ENCODE measurements around the gene OR10A4. TPM values are rescaled to one million over a fixed set of nuclear protein-coding genes. Genes with fewer than 3 reads are reported as not detected.

OR10A4 gene
- total and polyA plus RNA-seq, 2 of the 13 experiments (the other 11 are each of a cell fraction or from before 2014, with no cell fraction given): not detected

- POLR2A ChIA-PET: no interaction called here
- ATAC-seq: no peak
- Histone ChIP-seq H2AFZ (ENCODE audit: low read length) (no peak within 1 kb of the TSS), H3K36me3 (replicated peaks in 1 of 2; ENCODE audit: control insufficient read depth in 1 of 2, insufficient read depth in 2 of 2, low read length in 2 of 2) (no peaks in the 10 kb centered on the region), H3K4me2 (ENCODE audit: low read depth, low read length) (no peak within 1 kb of the TSS), H3K4me1 (ENCODE audit: insufficient read depth, low read length) (no peaks in the 10 kb centered on the region), H3K4me3 (replicated peaks in 1 of 3; ENCODE audit: insufficient read depth in 1 of 3, low read depth in 2 of 3, low read length in 3 of 3) (no peak within 1 kb of the TSS), H3K9ac (ENCODE audit: insufficient read depth, low read depth, low read length) (no peak within 1 kb of the TSS), H3K27ac (ENCODE audit: extremely low read length, insufficient read depth, low read length) (no peak within 1 kb of the TSS), H3K79me2 (ENCODE audit: insufficient read depth, low read length) (no peaks in the 10 kb centered on the region), H3K9me3 (ENCODE audit: low read length) (no peaks in the 10 kb centered on the region), H3K27me3 (ENCODE audit: control insufficient read depth in 1 of 2, insufficient read depth in 2 of 2, low read length in 2 of 2) (peaks cover 2 to 6% of the 10 kb centered on the region in 2 experiments; a peak in 2 of 5 replicates), H4K20me1 (ENCODE audit: insufficient read depth, low read length) (no peaks in the 10 kb centered on the region)
- CTCF ChIA-PET (ENCODE audit: low intra/inter-chr PET ratio, low total read pairs): no interaction called here
- FAIRE-seq: no peak
- in situ Hi-C loops (cut with HindIII; ENCODE audit: extremely low pct_ligation_motif_present, low pct_unique_long_range_greater_than_20kb): no loop called here
- 6% methylated on average over 1 of the region's 1 CpG for WGBS (ENCODE audit: low lambda C conversion rate)
- TF ChIP-seq, protein P1, sequence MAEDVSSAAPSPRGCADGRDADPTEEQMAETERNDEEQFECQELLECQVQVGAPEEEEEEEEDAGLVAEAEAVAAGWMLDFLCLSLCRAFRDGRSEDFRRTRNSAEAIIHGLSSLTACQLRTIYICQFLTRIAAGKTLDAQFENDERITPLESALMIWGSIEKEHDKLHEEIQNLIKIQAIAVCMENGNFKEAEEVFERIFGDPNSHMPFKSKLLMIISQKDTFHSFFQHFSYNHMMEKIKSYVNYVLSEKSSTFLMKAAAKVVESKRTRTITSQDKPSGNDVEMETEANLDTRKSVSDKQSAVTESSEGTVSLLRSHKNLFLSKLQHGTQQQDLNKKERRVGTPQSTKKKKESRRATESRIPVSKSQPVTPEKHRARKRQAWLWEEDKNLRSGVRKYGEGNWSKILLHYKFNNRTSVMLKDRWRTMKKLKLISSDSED (CRISPR knock-in tag; IDR thresholded peaks at IDR 0.05): no peak
- TF ChIP-seq, protein P2, sequence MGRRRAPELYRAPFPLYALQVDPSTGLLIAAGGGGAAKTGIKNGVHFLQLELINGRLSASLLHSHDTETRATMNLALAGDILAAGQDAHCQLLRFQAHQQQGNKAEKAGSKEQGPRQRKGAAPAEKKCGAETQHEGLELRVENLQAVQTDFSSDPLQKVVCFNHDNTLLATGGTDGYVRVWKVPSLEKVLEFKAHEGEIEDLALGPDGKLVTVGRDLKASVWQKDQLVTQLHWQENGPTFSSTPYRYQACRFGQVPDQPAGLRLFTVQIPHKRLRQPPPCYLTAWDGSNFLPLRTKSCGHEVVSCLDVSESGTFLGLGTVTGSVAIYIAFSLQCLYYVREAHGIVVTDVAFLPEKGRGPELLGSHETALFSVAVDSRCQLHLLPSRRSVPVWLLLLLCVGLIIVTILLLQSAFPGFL (CRISPR knock-in tag; IDR thresholded peaks at IDR 0.05): no peak
- TF ChIP-seq PAX8 (CRISPR knock-in tag; IDR thresholded peaks at IDR 0.05; ENCODE audit: borderline replicate concordance): no peak
- TF ChIP-seq ZNF432 (CRISPR knock-in tag; IDR thresholded peaks at IDR 0.05; ENCODE audit: borderline replicate concordance): no peak
- TF ChIP-seq ZFYVE20 (CRISPR knock-in tag; IDR thresholded peaks at IDR 0.05; ENCODE audit: borderline replicate concordance, low read depth): no peak
- no peak for TF ChIP-seq ZNF326 (CRISPR knock-in tag; IDR thresholded peaks at IDR 0.05; ENCODE audit: borderline replicate concordance)
- no peak for TF ChIP-seq ZNF710 (CRISPR knock-in tag; IDR thresholded peaks at IDR 0.05; ENCODE audit: borderline replicate concordance)
- TF ChIP-seq, protein P3, sequence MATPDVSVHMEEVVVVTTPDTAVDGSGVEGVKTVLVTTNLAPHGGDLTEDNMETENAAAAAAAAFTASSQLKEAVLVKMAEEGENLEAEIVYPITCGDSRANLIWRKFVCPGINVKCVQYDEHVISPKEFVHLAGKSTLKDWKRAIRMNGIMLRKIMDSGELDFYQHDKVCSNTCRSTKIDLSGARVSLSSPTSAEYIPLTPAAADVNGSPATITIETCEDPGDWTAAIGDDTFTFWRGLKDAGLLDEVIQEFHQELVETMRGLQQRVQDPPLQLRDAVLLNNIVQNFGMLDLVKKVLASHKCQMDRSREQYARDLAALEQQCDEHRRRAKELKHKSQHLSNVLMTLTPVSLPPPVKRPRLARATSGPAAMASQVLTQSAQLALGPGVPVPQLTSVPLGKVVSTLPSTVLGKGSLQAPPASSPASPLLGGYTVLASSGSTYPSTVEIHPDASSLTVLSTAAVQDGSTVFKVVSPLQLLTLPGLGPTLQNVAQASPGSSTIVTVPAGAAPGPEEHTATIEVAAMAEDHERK (CRISPR knock-in tag; IDR thresholded peaks at IDR 0.05; ENCODE audit: low read depth): no peak
- no peak for TF ChIP-seq GTF2F1 (IDR thresholded peaks at IDR 0.05; ENCODE audit: low read length)
- TF ChIP-seq RNF2 (conservative IDR thresholded peaks at IDR 0.05; ENCODE audit: low read depth): no peak
- TF ChIP-seq REXO4 (CRISPR knock-in tag; IDR thresholded peaks at IDR 0.05; ENCODE audit: borderline replicate concordance): no peak
- no peak for TF ChIP-seq FOXO1 (CRISPR knock-in tag; IDR thresholded peaks at IDR 0.05)
- no TSS peak for BruUV-seq (replicated peaks)
- DNase-seq (ENCODE audit: low spot score): no peak
- intact Hi-C loops (cut with micrococcal nuclease; ENCODE audit: unreplicated experiment): no loop called here
These were observed 44.3 kb downstream of the OR10A4 start, which contains the start of gene OR2D3 for GRCh38 chr11:6920702-6921101. Gene OR2D3, plus strand, starts transcription at chr11:6921002. Its CDS starts 0 bp downstream, at chr11:6921002.

All from HepG2 (cell line).